Fibroblast of pulmonary artery (primary cell): ENCODE measurements around the gene NFAT5.

Source experiments
- DNase-seq: peaks from one replicate; pipeline ENCODE4 v3.0.0-alpha.2; 2010; ENCODE audit warnings: low read depth
- H3K4me3 ChIP-seq: replicated peaks from 2 replicates; pipeline ENCODE4 v1.5.1; 2011; ENCODE audit warnings: low read depth, mild to moderate bottlenecking, control low read depth, low read length, moderate library complexity
- TF ChIP-seq, protein P1 (sequence below): IDR thresholded peaks from 2 replicates; pipeline ENCODE4 v1.5.1; 2011; ENCODE audit warnings: mild to moderate bottlenecking, control low read depth, low read length, inconsistent platforms; ENCODE audit errors: missing control alignments

NFAT5 gene

DNA sequence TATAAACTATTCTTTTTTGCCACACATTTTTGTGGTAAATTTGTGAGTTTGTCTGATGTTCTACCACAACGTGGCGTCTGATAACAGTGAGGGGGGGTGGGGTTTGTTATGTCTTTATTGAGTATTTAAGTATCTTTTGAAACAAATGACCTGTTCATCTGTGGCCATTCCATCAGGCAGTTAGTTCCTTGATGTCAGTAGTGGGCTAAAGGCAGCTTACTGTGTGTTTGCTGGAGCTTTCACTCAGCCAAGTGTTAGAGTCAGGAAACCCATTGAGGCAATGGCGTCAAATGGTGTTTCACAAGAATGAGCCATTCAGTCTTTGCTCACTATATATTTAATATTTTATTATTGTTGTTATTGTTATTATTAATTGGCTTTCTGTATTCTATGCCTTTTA, 132.6 kb downstream of the NFAT5 start:
- DNase-seq: no peak
- H3K4me3 ChIP-seq: no peak overlapping the region
- TF ChIP-seq, protein P1, sequence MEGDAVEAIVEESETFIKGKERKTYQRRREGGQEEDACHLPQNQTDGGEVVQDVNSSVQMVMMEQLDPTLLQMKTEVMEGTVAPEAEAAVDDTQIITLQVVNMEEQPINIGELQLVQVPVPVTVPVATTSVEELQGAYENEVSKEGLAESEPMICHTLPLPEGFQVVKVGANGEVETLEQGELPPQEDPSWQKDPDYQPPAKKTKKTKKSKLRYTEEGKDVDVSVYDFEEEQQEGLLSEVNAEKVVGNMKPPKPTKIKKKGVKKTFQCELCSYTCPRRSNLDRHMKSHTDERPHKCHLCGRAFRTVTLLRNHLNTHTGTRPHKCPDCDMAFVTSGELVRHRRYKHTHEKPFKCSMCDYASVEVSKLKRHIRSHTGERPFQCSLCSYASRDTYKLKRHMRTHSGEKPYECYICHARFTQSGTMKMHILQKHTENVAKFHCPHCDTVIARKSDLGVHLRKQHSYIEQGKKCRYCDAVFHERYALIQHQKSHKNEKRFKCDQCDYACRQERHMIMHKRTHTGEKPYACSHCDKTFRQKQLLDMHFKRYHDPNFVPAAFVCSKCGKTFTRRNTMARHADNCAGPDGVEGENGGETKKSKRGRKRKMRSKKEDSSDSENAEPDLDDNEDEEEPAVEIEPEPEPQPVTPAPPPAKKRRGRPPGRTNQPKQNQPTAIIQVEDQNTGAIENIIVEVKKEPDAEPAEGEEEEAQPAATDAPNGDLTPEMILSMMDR: no peak

DNA sequence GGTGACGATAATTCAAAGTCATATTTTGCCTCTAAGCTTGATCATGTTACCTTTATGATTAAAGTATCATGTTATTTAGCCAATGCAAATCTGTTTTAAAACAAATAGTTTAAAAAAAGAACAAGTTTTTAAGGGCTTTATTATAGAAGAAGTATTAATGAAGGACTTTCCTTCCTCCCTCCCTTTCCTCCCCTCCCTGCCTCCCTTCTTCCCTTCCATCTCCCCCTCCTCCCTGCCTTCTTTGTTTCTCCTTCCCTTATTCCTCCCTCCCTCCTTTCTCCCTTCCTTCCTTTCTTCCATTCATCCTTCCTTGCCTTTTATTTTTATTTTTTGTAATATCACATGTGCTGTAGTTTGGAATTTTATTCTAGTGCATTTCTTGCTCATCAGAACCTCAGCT, 134.1 kb downstream of the NFAT5 start:
- TF ChIP-seq, protein P1: no peak
- H3K4me3 ChIP-seq: no peak overlapping the region
- DNase-seq: no peak

DNA sequence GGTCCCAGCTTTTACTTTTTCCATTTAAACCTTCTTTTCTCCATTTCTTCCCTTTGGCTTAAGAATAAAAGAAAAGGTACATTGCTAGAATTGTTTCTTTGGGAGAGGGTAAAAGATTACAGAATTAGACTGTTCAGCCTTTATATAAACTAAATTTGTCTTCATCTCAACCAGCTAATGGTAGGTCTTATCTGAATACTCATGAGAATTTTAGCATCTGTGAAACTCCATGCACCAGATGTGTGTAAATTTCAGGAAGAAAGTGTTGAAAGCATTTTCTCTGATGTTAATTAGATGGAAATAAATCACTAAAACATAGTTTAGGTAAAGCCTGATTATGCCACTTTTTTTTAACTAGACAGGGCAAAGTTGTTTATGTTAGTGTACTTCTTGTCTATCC, 135.7 kb downstream of the NFAT5 start:
- no peak for DNase-seq
- no peak overlapping the region for H3K4me3 ChIP-seq
- TF ChIP-seq, protein P1: no peak

DNA sequence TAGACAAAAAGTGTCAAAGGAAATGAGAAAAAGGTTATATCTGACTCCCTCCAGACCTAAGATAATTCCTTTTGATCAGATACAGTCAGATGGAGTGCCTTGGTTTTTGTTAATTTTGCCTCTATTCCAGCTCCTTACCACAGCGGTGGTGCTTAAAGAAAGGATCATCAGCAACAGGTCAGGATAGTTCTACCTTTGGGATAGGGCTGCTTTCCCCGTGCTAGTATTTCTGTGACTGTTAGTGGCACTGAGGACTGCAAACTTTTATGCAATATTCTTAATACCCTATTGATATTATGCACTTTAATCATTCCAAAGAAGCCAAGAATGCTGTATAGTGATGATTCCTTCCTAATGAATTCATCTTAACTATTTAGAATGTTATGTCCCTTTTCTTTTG, 136.1 kb downstream of the NFAT5 start:
- H3K4me3 ChIP-seq: no peak overlapping the region
- TF ChIP-seq, protein P1: no peak
- DNase-seq: no peak

DNA sequence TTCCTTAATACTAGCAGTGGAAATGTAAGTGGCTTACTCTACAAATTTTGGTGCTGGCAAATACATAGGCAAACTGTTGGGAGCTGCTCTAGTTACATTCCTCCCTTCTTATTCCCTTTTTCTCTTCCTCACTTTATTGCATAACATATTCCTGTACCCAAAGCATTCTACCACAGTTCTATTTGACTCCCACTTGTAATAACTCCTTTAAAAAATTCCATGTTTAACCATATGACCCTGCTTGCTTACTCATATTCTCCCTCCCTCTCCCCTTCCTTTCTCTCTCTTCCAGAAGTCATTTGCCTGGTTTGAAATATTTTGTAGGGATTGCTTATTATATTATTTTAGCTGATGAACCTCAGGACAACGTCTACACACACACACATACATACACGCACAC, 137.9 kb downstream of the NFAT5 start:
- DNase-seq: peak; percentile 74
- H3K4me3 ChIP-seq: no peak overlapping the region
- TF ChIP-seq, protein P1: no peak

DNA sequence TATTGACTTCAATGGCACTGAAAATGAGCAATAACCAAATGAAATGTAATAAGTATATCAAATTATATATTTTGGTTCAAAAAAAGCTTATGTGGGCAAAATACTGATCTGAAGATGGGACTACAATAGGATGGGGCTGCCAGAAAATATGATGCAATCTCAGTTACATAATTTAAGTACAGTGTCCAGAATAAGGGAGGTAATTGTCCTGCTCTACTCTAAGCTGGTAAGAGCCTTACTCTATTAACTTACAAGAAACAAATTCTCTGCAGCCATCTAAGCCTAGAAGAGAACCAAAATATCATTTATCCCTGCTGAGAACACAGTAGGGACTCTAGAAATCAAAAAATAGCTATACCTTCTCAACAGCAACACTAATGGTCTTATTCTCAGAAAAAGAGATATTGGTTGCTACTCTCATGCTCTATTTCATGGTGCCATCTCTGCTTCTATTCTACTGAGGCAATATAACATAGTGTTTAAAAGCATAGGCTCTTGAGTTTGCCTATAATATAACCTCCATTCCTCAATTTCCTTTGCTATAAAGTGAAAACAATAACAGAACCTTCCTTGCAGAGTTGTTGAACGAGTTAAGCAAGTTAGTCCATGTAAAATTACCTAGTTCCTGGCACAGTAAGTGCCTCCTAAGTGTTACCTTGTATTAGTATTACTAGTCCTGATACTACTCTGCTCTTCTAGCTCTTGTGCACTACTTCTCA, 140.6 kb downstream of the NFAT5 start:
- TF ChIP-seq, protein P1: no peak
- peak; percentile 73 for DNase-seq
- H3K4me3 ChIP-seq: no peak overlapping the region

DNA sequence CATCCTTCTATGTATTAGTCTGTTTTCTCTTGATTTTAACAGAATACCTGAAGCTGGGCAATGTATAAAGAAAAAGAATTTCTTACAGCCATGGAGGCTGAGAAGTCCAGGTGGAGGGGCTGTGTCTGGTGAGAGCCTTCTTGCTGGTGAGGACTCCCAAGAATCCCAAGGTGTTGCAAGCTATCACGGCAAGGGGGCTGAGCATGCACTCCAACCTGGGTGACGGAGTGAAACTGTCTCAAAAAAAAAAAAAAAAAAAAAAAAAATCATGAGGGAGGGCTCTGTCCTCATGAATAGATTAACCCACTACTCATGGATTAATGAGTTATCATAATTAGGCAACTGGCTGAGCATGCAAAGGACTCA, 141.2 kb downstream of the NFAT5 start:
- H3K4me3 ChIP-seq: no peak overlapping the region
- no peak for DNase-seq
- TF ChIP-seq, protein P1: no peak
